GM12878 (cell line): ENCODE data around the gene ASNSD1.

ENCODE experiments used
- CHD2 ChIP-seq: IDR thresholded peaks from 2 replicates; pipeline ENCODE4 v1.6.1; 2011; ENCODE audit warnings: low read depth, low read length, improper control_type of control experiment, borderline replicate concordance
- CREB1 ChIP-seq: IDR thresholded peaks from 2 replicates; pipeline ENCODE4 v1.6.1; 2012; ENCODE audit warnings: low read depth, mild to moderate bottlenecking, inconsistent platforms
- DPF2 ChIP-seq: fragments of 450-650 bp; IDR thresholded peaks from 2 replicates; pipeline ENCODE4 v1.6.1; 2017; ENCODE audit warnings: mild to moderate bottlenecking
- EP300 ChIP-seq, 2 experiments: fragments of 150-350 bp in 1 of 2; IDR thresholded peaks; 2 replicates each; pipeline ENCODE4 v1.6.1; 2011 to 2012; ENCODE audit warnings: low read depth in 2 of 2, low read length in 2 of 2, borderline replicate concordance in 1 of 2, improper control_type of control experiment in 1 of 2, inconsistent platforms in 1 of 2; ENCODE audit not compliant: control insufficient read depth in 1 of 2
- ESRRA ChIP-seq: IDR thresholded peaks from 2 replicates; pipeline ENCODE4 v1.6.1; 2012; ENCODE audit warnings: mild to moderate bottlenecking, low read length, improper control_type of control experiment
- ETV6 ChIP-seq, 2 experiments: fragments of 450-650 bp in 1 of 2; IDR thresholded peaks in 1 of 2; conservative IDR thresholded peaks in 1 of 2; 2 replicates each; pipeline ENCODE4 v1.6.1; 2014; ENCODE audit warnings: antibody characterized with exemption in 1 of 2, borderline replicate concordance in 1 of 2, low read depth in 1 of 2, mild to moderate bottlenecking in 1 of 2, moderate library complexity in 1 of 2
- HDGF ChIP-seq: fragments of 450-650 bp; IDR thresholded peaks from 2 replicates; pipeline ENCODE4 v1.6.1; 2016; ENCODE audit warnings: antibody characterized with exemption
- MXI1 ChIP-seq: fragments of 150-350 bp; IDR thresholded peaks from 2 replicates; pipeline ENCODE4 v1.6.1; 2011; ENCODE audit warnings: low read depth, mild to moderate bottlenecking, inconsistent platforms, low read length, improper control_type of control experiment
- RAD21 ChIP-seq: IDR thresholded peaks from 2 replicates; pipeline ENCODE4 v1.6.1; 2011; ENCODE audit warnings: mild to moderate bottlenecking, low read depth, low read length, moderate library complexity; ENCODE audit not compliant: insufficient read depth
- RCOR1 ChIP-seq: conservative IDR thresholded peaks from 2 replicates; pipeline ENCODE4 v1.6.1; 2012; ENCODE audit warnings: low read depth, low read length, improper control_type of control experiment
- TF ChIP-seq, protein P1 (sequence below): fragments of 150-350 bp; IDR thresholded peaks from 2 replicates; pipeline ENCODE4 v1.6.1; 2016; ENCODE audit warnings: low read depth, low read length
- TF ChIP-seq, protein P2 (sequence below), 3 experiments: IDR thresholded peaks in 2 of 3; conservative IDR thresholded peaks in 1 of 3; 2 replicates each; pipeline ENCODE4 v1.5.1; 2011; ENCODE audit warnings: low read depth in 3 of 3, low read length in 3 of 3, mild to moderate bottlenecking in 3 of 3, control low read depth in 2 of 3, moderate library complexity in 2 of 3, inconsistent platforms in 1 of 3, mixed read lengths in 1 of 3; ENCODE audit not compliant: control insufficient read depth in 2 of 3, insufficient read depth in 1 of 3; ENCODE audit errors: extremely low read depth in 1 of 3
- TF ChIP-seq, protein P3 (sequence below): IDR thresholded peaks from 2 replicates; pipeline ENCODE4 v1.6.1; 2012; ENCODE audit warnings: low read depth, low read length, improper control_type of control experiment
- TF ChIP-seq, protein P4 (sequence below): IDR thresholded peaks from 2 replicates; pipeline ENCODE4 v1.6.1; 2011; ENCODE audit warnings: borderline replicate concordance, low read depth, mild to moderate bottlenecking, moderate library complexity, low read length; ENCODE audit not compliant: insufficient read depth, poor library complexity, severe bottlenecking

DNA sequence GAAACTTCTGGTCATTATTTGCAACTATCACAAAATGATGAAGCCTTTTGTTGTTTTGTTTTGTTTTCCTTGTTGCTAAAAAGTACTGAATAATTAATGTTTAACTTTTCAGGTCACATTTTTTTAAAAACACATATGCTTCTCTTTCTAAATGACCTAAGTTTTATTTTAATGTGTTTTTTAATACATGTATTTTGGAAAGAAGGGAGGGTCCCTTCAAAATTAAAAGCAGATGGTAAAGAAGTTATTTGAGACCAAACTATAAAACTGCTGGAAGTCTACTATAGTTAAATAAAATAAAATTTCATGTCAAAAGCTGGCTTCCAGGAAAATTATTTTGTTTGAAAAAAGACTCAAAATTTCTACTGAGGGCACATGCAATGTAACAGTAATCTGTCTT is 39.5 kb upstream of the ASNSD1 start:
- no peak for TF ChIP-seq MXI1
- TF ChIP-seq, protein P1, sequence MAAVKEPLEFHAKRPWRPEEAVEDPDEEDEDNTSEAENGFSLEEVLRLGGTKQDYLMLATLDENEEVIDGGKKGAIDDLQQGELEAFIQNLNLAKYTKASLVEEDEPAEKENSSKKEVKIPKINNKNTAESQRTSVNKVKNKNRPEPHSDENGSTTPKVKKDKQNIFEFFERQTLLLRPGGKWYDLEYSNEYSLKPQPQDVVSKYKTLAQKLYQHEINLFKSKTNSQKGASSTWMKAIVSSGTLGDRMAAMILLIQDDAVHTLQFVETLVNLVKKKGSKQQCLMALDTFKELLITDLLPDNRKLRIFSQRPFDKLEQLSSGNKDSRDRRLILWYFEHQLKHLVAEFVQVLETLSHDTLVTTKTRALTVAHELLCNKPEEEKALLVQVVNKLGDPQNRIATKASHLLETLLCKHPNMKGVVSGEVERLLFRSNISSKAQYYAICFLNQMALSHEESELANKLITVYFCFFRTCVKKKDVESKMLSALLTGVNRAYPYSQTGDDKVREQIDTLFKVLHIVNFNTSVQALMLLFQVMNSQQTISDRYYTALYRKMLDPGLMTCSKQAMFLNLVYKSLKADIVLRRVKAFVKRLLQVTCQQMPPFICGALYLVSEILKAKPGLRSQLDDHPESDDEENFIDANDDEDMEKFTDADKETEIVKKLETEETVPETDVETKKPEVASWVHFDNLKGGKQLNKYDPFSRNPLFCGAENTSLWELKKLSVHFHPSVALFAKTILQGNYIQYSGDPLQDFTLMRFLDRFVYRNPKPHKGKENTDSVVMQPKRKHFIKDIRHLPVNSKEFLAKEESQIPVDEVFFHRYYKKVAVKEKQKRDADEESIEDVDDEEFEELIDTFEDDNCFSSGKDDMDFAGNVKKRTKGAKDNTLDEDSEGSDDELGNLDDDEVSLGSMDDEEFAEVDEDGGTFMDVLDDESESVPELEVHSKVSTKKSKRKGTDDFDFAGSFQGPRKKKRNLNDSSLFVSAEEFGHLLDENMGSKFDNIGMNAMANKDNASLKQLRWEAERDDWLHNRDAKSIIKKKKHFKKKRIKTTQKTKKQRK = no peak
- TF ChIP-seq, protein P2, sequence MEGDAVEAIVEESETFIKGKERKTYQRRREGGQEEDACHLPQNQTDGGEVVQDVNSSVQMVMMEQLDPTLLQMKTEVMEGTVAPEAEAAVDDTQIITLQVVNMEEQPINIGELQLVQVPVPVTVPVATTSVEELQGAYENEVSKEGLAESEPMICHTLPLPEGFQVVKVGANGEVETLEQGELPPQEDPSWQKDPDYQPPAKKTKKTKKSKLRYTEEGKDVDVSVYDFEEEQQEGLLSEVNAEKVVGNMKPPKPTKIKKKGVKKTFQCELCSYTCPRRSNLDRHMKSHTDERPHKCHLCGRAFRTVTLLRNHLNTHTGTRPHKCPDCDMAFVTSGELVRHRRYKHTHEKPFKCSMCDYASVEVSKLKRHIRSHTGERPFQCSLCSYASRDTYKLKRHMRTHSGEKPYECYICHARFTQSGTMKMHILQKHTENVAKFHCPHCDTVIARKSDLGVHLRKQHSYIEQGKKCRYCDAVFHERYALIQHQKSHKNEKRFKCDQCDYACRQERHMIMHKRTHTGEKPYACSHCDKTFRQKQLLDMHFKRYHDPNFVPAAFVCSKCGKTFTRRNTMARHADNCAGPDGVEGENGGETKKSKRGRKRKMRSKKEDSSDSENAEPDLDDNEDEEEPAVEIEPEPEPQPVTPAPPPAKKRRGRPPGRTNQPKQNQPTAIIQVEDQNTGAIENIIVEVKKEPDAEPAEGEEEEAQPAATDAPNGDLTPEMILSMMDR (IDR thresholded peaks at IDR 0.05 in 2 of 3, conservative IDR thresholded peaks at IDR 0.05 in 1 of 3; ENCODE audit: control insufficient read depth in 2 of 3, extremely low read depth in 1 of 3, insufficient read depth in 1 of 3, low read depth in 3 of 3, low read length in 3 of 3) = no peak
- no peak for TF ChIP-seq HDGF
- no peak for TF ChIP-seq RCOR1
- TF ChIP-seq EP300 (IDR thresholded peaks at IDR 0.05; ENCODE audit: borderline replicate concordance in 1 of 2, control insufficient read depth in 1 of 2, low read depth in 2 of 2, low read length in 2 of 2) = no peak
- TF ChIP-seq DPF2 = no peak
- no peak for TF ChIP-seq CREB1
- TF ChIP-seq, protein P3, sequence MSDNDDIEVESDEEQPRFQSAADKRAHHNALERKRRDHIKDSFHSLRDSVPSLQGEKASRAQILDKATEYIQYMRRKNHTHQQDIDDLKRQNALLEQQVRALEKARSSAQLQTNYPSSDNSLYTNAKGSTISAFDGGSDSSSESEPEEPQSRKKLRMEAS = no peak
- no peak for TF ChIP-seq ETV6 (conservative IDR thresholded peaks at IDR 0.05 in 1 of 2, IDR thresholded peaks at IDR 0.05 in 1 of 2; ENCODE audit: borderline replicate concordance in 1 of 2, low read depth in 1 of 2)
- TF ChIP-seq, protein P4, sequence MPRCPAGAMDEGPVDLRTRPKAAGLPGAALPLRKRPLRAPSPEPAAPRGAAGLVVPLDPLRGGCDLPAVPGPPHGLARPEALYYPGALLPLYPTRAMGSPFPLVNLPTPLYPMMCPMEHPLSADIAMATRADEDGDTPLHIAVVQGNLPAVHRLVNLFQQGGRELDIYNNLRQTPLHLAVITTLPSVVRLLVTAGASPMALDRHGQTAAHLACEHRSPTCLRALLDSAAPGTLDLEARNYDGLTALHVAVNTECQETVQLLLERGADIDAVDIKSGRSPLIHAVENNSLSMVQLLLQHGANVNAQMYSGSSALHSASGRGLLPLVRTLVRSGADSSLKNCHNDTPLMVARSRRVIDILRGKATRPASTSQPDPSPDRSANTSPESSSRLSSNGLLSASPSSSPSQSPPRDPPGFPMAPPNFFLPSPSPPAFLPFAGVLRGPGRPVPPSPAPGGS = no peak
- TF ChIP-seq RAD21 = no peak
- no peak for TF ChIP-seq ESRRA
- TF ChIP-seq CHD2 = no peak
